HUES6 (cell line): ENCODE measurements around the gene KIFBP.
"Not testable (repeated sequence)": the region's sequence is repeated elsewhere in the genome, so short reads cannot be mapped to it uniquely, and the experiment has no call there.

ENCODE experiments used
- H3K27ac ChIP-seq: 2 replicates; pipeline ENCODE4 v1.7.0; 2013; ENCODE audit warnings: low read depth, mild to moderate bottlenecking, low read length, inconsistent platforms
- H3K27me3 ChIP-seq: 2 replicates; pipeline ENCODE4 v1.6.1; 2013; ENCODE audit warnings: low read length; ENCODE audit not compliant: control insufficient read depth, insufficient read depth
- H3K36me3 ChIP-seq: 2 replicates; pipeline ENCODE4 v1.6.1; 2013; ENCODE audit warnings: low read length; ENCODE audit not compliant: control insufficient read depth, insufficient read depth
- H3K4me1 ChIP-seq: 2 replicates; pipeline ENCODE4 v1.6.1; 2013; ENCODE audit warnings: low read length; ENCODE audit not compliant: control insufficient read depth, insufficient read depth
- H3K4me3 ChIP-seq: 2 replicates; pipeline ENCODE4 v1.5.1; 2013; ENCODE audit warnings: low read depth, low read length
- H3K9ac ChIP-seq: one replicate; pipeline ENCODE4 v1.6.1; 2013; ENCODE audit warnings: mild to moderate bottlenecking, low read length
- H3K9me3 ChIP-seq: 2 replicates; pipeline ENCODE4 v1.6.1; 2013; ENCODE audit warnings: low read depth, low read length; ENCODE audit not compliant: control insufficient read depth, insufficient read depth

KIFBP gene, protein sequence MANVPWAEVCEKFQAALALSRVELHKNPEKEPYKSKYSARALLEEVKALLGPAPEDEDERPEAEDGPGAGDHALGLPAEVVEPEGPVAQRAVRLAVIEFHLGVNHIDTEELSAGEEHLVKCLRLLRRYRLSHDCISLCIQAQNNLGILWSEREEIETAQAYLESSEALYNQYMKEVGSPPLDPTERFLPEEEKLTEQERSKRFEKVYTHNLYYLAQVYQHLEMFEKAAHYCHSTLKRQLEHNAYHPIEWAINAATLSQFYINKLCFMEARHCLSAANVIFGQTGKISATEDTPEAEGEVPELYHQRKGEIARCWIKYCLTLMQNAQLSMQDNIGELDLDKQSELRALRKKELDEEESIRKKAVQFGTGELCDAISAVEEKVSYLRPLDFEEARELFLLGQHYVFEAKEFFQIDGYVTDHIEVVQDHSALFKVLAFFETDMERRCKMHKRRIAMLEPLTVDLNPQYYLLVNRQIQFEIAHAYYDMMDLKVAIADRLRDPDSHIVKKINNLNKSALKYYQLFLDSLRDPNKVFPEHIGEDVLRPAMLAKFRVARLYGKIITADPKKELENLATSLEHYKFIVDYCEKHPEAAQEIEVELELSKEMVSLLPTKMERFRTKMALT

GRCh38 chr10:68988530-68989316 is at the start of gene KIFBP:
TSS of gene KIFBP (plus strand) at chr10:68988803. CDS start at chr10:68988833, 30 bp downstream.
- Histone ChIP-seq H3K36me3 (peaks cover 17% of the 10 kb centered on the region), H3K9ac (peak within 1 kb of the TSS; percentile 82), H3K27me3 (no peaks in the 10 kb centered on the region), H3K27ac (peak within 1 kb of the TSS; percentile 29; the same call in 1 of the 2 replicates), H3K4me1 (peaks cover 3% of the 10 kb centered on the region; the same call in 1 of the 2 replicates), H3K4me3 (peak within 1 kb of the TSS; percentile 80), H3K9me3 (no peaks in the 10 kb centered on the region)

- H3K9me3 ChIP-seq: no peaks in the 10 kb centered on the region
- no peak overlapping the region for H3K4me3 ChIP-seq
- peaks cover 74% of the 10 kb centered on the region for H3K36me3 ChIP-seq
- H3K27ac ChIP-seq: no peak overlapping the region
- no peak overlapping the region for H3K9ac ChIP-seq
- no peaks in the 10 kb centered on the region for H3K4me1 ChIP-seq
- no peaks in the 10 kb centered on the region for H3K27me3 ChIP-seq
Measured at GRCh38 chr10:68938884-68939283, 49.7 kb upstream of the KIFBP start.

DNA sequence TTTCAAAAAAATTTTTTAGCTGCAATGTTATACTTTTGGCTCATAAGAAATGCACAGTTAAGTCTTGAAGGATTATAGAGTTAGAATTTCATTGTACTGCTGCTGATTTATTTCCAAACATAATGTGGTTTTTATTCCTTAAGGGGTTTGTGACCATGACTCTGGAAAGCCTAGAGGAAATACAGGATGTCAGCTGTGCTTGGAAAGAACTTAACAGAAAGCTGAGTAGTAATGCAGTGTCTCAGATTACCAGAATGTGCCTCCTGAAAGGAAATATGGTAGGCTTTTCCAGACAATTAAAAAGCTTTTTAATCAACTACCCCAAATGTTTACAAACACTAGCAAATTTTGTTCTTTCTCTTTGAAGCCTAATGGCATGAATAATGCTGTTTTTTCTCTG is 47.7 kb upstream of the KIFBP start:
- peaks cover 72% of the 10 kb centered on the region for H3K36me3 ChIP-seq
- not testable (repeated sequence) for H3K9me3 ChIP-seq, H3K27me3 ChIP-seq, H3K4me3 ChIP-seq, H3K9ac ChIP-seq, H3K27ac ChIP-seq, H3K4me1 ChIP-seq

DNA sequence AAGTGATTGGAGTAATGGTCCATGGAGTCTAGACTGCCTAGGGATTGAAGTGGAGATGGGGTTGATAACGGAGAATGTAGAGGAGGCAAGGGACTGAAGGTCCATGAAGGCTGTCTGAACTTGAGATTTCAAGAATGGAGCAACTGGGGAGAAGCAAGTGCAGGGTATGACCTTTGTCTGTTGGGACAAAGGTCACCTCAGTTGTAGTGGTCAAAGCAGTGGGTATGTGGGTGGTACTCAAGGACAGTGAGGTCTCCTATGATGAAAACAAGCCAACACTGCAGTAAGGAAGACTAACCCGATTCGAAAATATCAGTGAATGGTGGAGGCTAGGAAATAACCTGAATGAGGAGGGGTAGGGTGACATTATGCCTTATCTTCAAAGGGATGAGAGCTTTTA is 38.0 kb upstream of the KIFBP start:
- no peak overlapping the region for H3K9ac ChIP-seq
- H3K36me3 ChIP-seq: peaks cover 25% of the 10 kb centered on the region
- H3K4me1 ChIP-seq: no peaks in the 10 kb centered on the region
- no peak overlapping the region for H3K27ac ChIP-seq
- no peaks in the 10 kb centered on the region for H3K9me3 ChIP-seq
- H3K4me3 ChIP-seq: no peak overlapping the region
- no peaks in the 10 kb centered on the region for H3K27me3 ChIP-seq

GRCh38 chr10:68954904-68955303 is 33.7 kb upstream of the KIFBP start:
- Histone ChIP-seq H3K9ac (no peak overlapping the region), H3K4me1 (no peaks in the 10 kb centered on the region), H3K27ac (no peak overlapping the region), H3K27me3 (no peaks in the 10 kb centered on the region), H3K4me3 (peak overlapping the region; percentile 79; the same call in 1 of the 2 replicates), H3K9me3 (no peaks in the 10 kb centered on the region), H3K36me3 (peaks cover 16% of the 10 kb centered on the region)

DNA sequence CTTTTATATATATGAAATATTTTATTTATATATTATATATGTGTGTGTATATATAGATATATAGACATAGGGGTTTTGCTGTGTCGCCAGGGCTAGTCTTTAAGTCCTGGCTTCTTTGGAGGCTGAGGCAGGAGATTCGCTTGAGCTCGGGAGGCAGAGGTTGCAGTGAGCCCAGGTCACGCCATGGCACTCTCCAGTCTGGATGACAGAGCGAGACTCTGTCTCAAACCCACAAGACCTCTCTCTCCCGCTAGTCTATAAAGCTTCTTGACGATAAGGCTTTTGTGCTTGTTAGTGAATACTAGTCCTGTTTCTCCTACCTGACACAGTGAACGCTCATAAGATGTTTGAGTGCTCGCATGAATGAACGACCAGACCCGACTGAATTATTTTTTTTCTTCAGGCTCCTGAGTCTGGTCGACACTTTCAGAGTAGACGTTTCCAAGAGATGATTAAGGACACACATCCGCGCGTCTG is 33.2 kb upstream of the KIFBP start:
- H3K27ac ChIP-seq: peak overlapping the region; percentile 71
- H3K4me3 ChIP-seq: peak overlapping the region; percentile 79
- H3K9ac ChIP-seq: peak overlapping the region; percentile 93
- H3K9me3 ChIP-seq: no peaks in the 10 kb centered on the region
- peaks cover 21% of the 10 kb centered on the region for H3K36me3 ChIP-seq
- H3K4me1 ChIP-seq: no peaks in the 10 kb centered on the region
- no peaks in the 10 kb centered on the region for H3K27me3 ChIP-seq

- H3K27ac ChIP-seq: peak within 1 kb of the TSS; percentile 71
- no peaks in the 10 kb centered on the region for H3K27me3 ChIP-seq
- no peaks in the 10 kb centered on the region for H3K4me1 ChIP-seq
- H3K36me3 ChIP-seq: peaks cover 25% of the 10 kb centered on the region
- peak within 1 kb of the TSS; percentile 93 for H3K9ac ChIP-seq
- no peaks in the 10 kb centered on the region for H3K9me3 ChIP-seq
- H3K4me3 ChIP-seq: peak within 1 kb of the TSS; percentile 79
Measured at GRCh38 chr10:68955832-68956532, 32.6 kb upstream of the KIFBP start, which contains the start of gene DDX21. TSS of gene DDX21 (plus strand) at chr10:68956170. CDS start at chr10:68956226, 56 bp downstream.

DNA sequence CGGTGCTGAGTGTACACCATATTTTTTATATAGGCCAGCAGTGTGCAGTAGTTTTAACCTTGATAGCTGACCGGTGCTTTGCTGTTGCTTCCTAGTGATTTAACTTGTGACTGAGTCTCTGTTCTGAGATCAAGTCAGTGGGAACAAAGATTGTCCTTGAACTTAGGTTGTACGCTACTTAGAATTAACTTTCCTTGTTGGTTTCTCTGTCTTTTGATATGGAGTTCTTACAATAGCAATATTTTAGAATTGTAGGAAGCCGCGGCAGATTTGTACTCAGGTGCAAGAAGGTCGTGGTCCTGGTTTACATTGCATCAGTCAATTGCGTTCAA is 31.4 kb upstream of the KIFBP start:
- Histone ChIP-seq H3K9ac (peak overlapping the region; percentile 93), H3K36me3 (peaks cover 38% of the 10 kb centered on the region), H3K4me3 (peak overlapping the region; percentile 79), H3K4me1 (no peaks in the 10 kb centered on the region), H3K27me3 (no peaks in the 10 kb centered on the region), H3K9me3 (no peaks in the 10 kb centered on the region), H3K27ac (peak overlapping the region; percentile 71; the same call in 1 of the 2 replicates)

- Histone ChIP-seq H3K36me3 (peaks cover 42% of the 10 kb centered on the region), H3K4me3 (peak overlapping the region; percentile 79), H3K9me3 (no peaks in the 10 kb centered on the region), H3K27me3 (no peaks in the 10 kb centered on the region), H3K9ac (peak overlapping the region; percentile 93), H3K27ac (peak overlapping the region; percentile 71; the same call in 1 of the 2 replicates), H3K4me1 (no peaks in the 10 kb centered on the region)
Measured at GRCh38 chr10:68957654-68958053, 30.9 kb upstream of the KIFBP start.

- H3K9ac ChIP-seq: no peak overlapping the region
- H3K4me3 ChIP-seq: no peak overlapping the region
- H3K27ac ChIP-seq: no peak overlapping the region
Measured at GRCh38 chr10:68959695-68960527, 28.7 kb upstream of the KIFBP start.

More at GRCh38 chr10:68959695-68960527, 28.7 kb upstream of the KIFBP start:
- no peaks in the 10 kb centered on the region for H3K9me3 ChIP-seq
- H3K36me3 ChIP-seq: peaks cover 65% of the 10 kb centered on the region
- no peaks in the 10 kb centered on the region for H3K27me3 ChIP-seq
- no peaks in the 10 kb centered on the region for H3K4me1 ChIP-seq
